Aorta (tissue), 5 donors: ENCODE data around the gene EML5. TPM values are rescaled to one million over a fixed set of nuclear protein-coding genes. Genes with fewer than 3 reads are reported as not detected.

ENCODE experiments used
- ATAC-seq: fragments of 200-7000 bp; cut with Tn5 transposase; one replicate; pipeline ENCODE4 v1.9.1; 2022; ENCODE audit warnings: moderate library complexity; ENCODE audit not compliant: low FRiP score
- DNase-seq, 2 donors: peaks; one replicate each; pipeline ENCODE4 v3.0.0-alpha.2; 2020
- H3K27ac ChIP-seq, 2 donors: one replicate each; pipeline ENCODE4 v1.5.1; 2013; ENCODE audit warnings: low read length in 2 of 2, mild to moderate bottlenecking in 2 of 2, moderate library complexity in 2 of 2, control low read depth in 1 of 2, inconsistent platforms in 1 of 2, low read depth in 1 of 2
- H3K27me3 ChIP-seq, 2 donors: one replicate each; pipeline ENCODE4 v1.6.1; 2013; ENCODE audit warnings: control low read depth in 1 of 2, low read length in 1 of 2, mild to moderate bottlenecking in 1 of 2, moderate library complexity in 1 of 2; ENCODE audit not compliant: insufficient read depth in 2 of 2, control insufficient read depth in 1 of 2
- H3K36me3 ChIP-seq, 2 donors: one replicate each; pipeline ENCODE4 v1.6.1; 2013; ENCODE audit warnings: control low read depth in 1 of 2, low read length in 1 of 2, mild to moderate bottlenecking in 1 of 2; ENCODE audit not compliant: insufficient read depth in 2 of 2, control insufficient read depth in 1 of 2
- H3K4me1 ChIP-seq, 2 donors: one replicate each; pipeline ENCODE4 v1.6.1; 2013; ENCODE audit warnings: low read length in 2 of 2, control low read depth in 1 of 2, mild to moderate bottlenecking in 1 of 2, moderate library complexity in 1 of 2; ENCODE audit not compliant: insufficient read depth in 2 of 2, control insufficient read depth in 1 of 2
- H3K4me3 ChIP-seq, 2 donors: one replicate each; pipeline ENCODE4 v1.5.1; 2013; ENCODE audit warnings: low read length in 2 of 2, control low read depth in 1 of 2, mild to moderate bottlenecking in 1 of 2
- H3K9me3 ChIP-seq: one replicate; pipeline ENCODE4 v1.6.1; 2013; ENCODE audit warnings: mild to moderate bottlenecking, low read length; ENCODE audit not compliant: control insufficient read depth
- WGBS, 2 donors: extraction: QIAGEN DNeasy Blood & Tissue Kit; methylation state at CpG; one replicate each; pipeline ENCODE4 v1.1.7; 2013; 5-methylcytosine and 5-hydroxymethylcytosine counted together
- intact Hi-C, 2 donors: fragments of 100-400 bp; cut with DNase I; formaldehyde crosslinking; loops; one replicate each; pipeline versions ENCODE4 v1.14.2 to v1.15.0; 2022
- polyA plus RNA-seq, 2 donors: library from polyadenylated mRNA; stranded (reverse); fragments of 200-250 nt; gene quantifications; one replicate each; pipeline ENCODE4 v1.2.3, GENCODE V29; 2013
- total RNA-seq, 2 donors: library from RNA; stranded (reverse); fragmentation: NEBNext Ultra II Directional; extraction: Animal tissue kit (Norgen Biotek cat#: 25700); gene quantifications; one replicate each; pipeline ENCODE4 v1.2.1, GENCODE V29; 2021
- donor health status: healthy with polysubstance abuse.
- donor health status: Bipolar disorder and iron deficiency.
- donor health status: DM: no; HTN: no; CAD: no.
- donor health status: DM: no; HTN: no; CAD: no.
- donor health status: DM: yes; HTN: yes; CAD: no.

The EML5 gene
- total and polyA plus RNA-seq, 4 donors: 0.18 to 1.6 (median 0.51) TPM

DNA sequence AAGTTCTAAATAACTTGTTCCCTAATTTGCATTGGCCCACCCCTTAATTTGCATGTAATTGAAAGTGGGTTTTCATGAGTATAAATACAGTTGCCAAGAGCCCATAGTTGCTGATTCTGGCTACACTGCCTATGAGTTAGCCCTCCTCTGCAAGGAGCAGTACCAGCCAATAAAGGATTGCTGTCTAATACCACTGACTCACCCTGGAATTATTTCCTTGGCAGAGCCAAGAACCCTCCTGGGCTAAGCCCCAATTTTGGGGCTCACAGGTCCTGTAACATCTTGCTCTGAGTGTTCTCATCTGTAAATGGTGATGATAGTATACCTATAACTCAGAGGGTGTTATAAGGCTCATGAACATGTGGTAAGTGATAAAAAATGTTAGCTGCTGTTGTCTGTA is 38.5 kb upstream of the EML5 start:
- H3K4me1 ChIP-seq: peaks cover 0 to 5% of the 10 kb centered on the region in 2 donors
- ATAC-seq (peak; percentile 71), DNase-seq (peak in 1 of 2 donors; percentile 53)
- no peaks in the 10 kb centered on the region for H3K27me3 ChIP-seq
- no peak overlapping the region for H3K4me3 ChIP-seq
- H3K9me3 ChIP-seq: no peaks in the 10 kb centered on the region
- peak overlapping the region; percentile 43 to 77 for H3K27ac ChIP-seq
- H3K36me3 ChIP-seq: no peaks in the 10 kb centered on the region
- intact Hi-C loops: loop anchor here in 1 of 2 donors (5.0 to 10.0 kb wide), 2 partner anchors 279 to 1564 kb away; partner anchors contain the start of gene CALM1

GRCh38 chr14:88829685-88830302 is 37.0 kb upstream of the EML5 start:
- intact Hi-C loops: loop anchor here in 1 of 2 donors (5.0 to 10.0 kb wide), 2 partner anchors 277 to 1565 kb away; partner anchors contain the start of gene CALM1
- no peak overlapping the region for H3K27ac ChIP-seq

DNA sequence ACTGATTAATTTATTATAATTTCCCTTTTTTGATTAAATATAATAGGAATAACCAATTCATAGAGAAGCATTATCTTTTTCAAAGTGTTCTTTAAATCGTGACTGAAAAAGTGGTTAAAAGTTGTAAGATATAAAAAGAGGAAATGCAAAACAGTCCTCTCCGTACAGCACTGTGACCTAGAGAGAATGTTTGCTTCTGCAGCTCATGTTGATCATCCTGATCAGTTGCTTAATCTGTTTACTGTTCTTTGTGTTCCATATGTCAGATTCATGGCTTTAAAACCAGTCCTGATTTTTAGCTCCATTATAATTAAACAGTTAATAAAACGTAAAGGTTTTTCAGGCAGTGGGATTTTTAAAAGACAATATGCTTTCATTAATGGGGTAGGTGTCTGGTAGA is 36.4 kb upstream of the EML5 start:
- no peak for DNase-seq
- WGBS, 2 donors: 66 to 67% methylated on average over 3 of the region's 3 CpGs
- Histone ChIP-seq H3K27me3 (no peaks in the 10 kb centered on the region), H3K4me3 (no peak overlapping the region), H3K36me3 (no peaks in the 10 kb centered on the region), H3K4me1 (peaks cover 0 to 3% of the 10 kb centered on the region in 2 donors), H3K27ac (no peak overlapping the region), H3K9me3 (no peaks in the 10 kb centered on the region)
- ATAC-seq: no peak
- intact Hi-C loops: no loop called here

More at GRCh38 chr14:88829685-88830302, 37.0 kb upstream of the EML5 start:
- DNase-seq: no peak
- no peaks in the 10 kb centered on the region for H3K9me3 ChIP-seq
- 88 to 90% methylated on average over 4 of the region's 4 CpGs for WGBS, 2 donors
- peaks cover 0 to 3% of the 10 kb centered on the region in 2 donors for H3K4me1 ChIP-seq
- no peaks in the 10 kb centered on the region for H3K27me3 ChIP-seq
- no peaks in the 10 kb centered on the region for H3K36me3 ChIP-seq
- ATAC-seq: no peak
- H3K4me3 ChIP-seq: no peak overlapping the region

DNA sequence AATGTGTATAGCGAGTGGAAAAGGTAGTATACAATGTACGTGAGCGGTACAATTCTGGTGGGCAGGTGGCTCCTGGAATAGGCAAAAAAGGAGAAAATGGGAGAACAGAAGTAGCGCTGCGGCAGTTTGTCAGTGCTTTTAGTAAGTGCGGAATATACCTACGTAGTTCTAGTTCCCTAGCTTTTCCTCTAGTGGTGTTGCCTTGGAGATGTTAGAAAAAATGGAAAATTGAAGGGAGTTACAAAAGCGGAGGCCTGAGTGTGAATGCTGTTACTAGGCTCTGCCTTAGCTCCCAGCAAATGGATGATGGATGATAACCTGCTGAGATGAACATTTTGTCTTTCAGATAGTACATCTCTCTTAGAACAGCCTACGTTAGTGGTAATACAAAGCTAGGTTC is 32.8 kb upstream of the EML5 start:
- H3K27ac ChIP-seq: no peak overlapping the region
- 94 to 97% methylated on average over 9 of the region's 9 CpGs for WGBS, 2 donors

DNA sequence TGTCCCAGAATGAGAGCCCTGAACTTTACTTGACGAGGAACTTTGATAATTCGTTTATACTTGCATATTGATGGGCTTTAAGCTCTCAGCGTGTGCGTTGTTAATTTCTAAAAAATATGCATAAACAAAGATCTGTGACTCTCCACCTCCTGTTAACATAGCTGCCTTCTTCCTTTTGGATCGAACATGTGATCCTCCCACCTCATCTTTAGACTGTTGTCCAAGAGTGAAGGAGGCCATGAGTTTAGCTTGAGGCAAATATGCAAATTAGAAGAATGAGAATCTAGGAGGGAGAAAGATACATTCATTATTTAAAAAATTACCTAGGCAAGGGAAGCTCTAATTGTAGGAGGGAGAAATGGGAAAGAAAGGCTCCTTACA is 32.3 kb upstream of the EML5 start:
- intact Hi-C loops: no loop called here
- no peak for DNase-seq
- Histone ChIP-seq H3K4me3 (peak overlapping the region; percentile 22 to 75), H3K36me3 (no peaks in the 10 kb centered on the region), H3K9me3 (no peaks in the 10 kb centered on the region), H3K27ac (peak overlapping the region in 1 of 2 donors; percentile 73), H3K4me1 (no peaks in the 10 kb centered on the region), H3K27me3 (no peaks in the 10 kb centered on the region)
- 8 to 9% methylated on average over 5 of the region's 5 CpGs for WGBS, 2 donors
- no peak for ATAC-seq

More for the DNA sequence above, 32.8 kb upstream of the EML5 start:
- Histone ChIP-seq H3K36me3 (no peaks in the 10 kb centered on the region), H3K27me3 (no peaks in the 10 kb centered on the region), H3K4me1 (no peaks in the 10 kb centered on the region), H3K4me3 (peak overlapping the region; percentile 22 to 75), H3K9me3 (no peaks in the 10 kb centered on the region)
- DNase-seq (no peak), ATAC-seq (no peak)
- intact Hi-C loops: no loop called here

DNA sequence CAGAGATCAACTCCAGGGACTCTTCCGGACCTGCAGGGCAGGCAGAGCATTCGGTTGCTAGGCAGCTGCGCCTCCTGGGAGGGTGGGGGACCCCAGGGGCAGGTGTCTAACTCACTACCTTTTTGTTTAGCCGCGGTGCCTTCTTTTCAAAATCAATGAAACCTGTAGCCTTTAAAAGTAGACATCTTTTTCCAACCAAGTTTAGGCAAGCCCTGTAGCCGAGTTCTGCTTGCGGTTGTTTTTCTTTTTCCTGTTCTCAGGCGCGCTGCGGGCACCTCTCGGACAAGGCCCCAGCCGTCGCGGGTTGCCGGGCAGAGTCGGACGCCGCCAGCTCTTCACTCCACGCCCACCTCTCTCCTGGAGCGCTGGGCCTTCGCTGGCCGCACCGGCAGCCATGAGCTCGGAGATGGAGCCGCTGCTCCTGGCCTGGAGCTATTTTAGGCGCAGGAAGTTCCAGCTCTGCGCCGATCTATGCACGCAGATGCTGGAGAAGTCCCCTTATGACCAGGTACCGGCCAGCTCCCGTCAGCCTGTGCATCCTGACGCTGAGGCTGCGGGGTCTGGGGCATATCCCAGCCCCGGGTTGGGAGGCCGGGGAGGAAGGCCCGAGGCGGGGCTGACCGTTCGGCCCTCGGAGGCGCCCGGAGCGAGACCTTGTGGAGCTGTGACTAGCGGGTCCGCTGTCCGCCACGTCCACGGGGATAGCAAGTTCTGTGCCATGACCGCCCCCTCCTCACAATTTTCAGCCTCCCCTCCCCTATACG is 31.7 kb upstream of the EML5 start, which contains the start of gene TTC8:
Gene TTC8 (plus strand): TSS at position 338 of the 764 bp plus-strand sequence. CDS start 57 bp downstream, at position 395.
- H3K4me3 ChIP-seq: peak within 1 kb of the TSS; percentile 75 to 95
- peak within 1 kb of the TSS; percentile 2 to 77 for H3K27ac ChIP-seq
- no peaks in the 10 kb centered on the region for H3K27me3 ChIP-seq
- DNase-seq (peak; percentile 94), ATAC-seq (peak; percentile 100)
- WGBS, 2 donors: 0% methylated on average over 50 of the region's 50 CpGs
- intact Hi-C loops: no loop called here
- H3K4me1 ChIP-seq: no peaks in the 10 kb centered on the region
- H3K36me3 ChIP-seq: no peaks in the 10 kb centered on the region
- no peaks in the 10 kb centered on the region for H3K9me3 ChIP-seq

GRCh38 chr14:88823968-88824313 is 31.2 kb upstream of the EML5 start:
- no peak for DNase-seq
- H3K4me1 ChIP-seq: no peaks in the 10 kb centered on the region
- H3K36me3 ChIP-seq: no peaks in the 10 kb centered on the region
- intact Hi-C loops: no loop called here
- no peaks in the 10 kb centered on the region for H3K27me3 ChIP-seq
- no peak overlapping the region for H3K27ac ChIP-seq
- no peak for ATAC-seq
- WGBS, 2 donors: 6 to 7% methylated on average over 9 of the region's 9 CpGs
- no peaks in the 10 kb centered on the region for H3K9me3 ChIP-seq
- peak overlapping the region; percentile 11 to 95 for H3K4me3 ChIP-seq

- no peaks in the 10 kb centered on the region for H3K27me3 ChIP-seq
- no peak overlapping the region for H3K27ac ChIP-seq
- intact Hi-C loops: no loop called here
- H3K4me3 ChIP-seq: no peak overlapping the region
- no peaks in the 10 kb centered on the region for H3K4me1 ChIP-seq
- no peak for DNase-seq
- H3K36me3 ChIP-seq: no peaks in the 10 kb centered on the region
- 69 to 80% methylated on average over 2 of the region's 2 CpGs for WGBS, 2 donors
- ATAC-seq: no peak
- H3K9me3 ChIP-seq: no peaks in the 10 kb centered on the region
These were observed 29.1 kb upstream of the EML5 start for GRCh38 chr14:88821888-88822287.

DNA sequence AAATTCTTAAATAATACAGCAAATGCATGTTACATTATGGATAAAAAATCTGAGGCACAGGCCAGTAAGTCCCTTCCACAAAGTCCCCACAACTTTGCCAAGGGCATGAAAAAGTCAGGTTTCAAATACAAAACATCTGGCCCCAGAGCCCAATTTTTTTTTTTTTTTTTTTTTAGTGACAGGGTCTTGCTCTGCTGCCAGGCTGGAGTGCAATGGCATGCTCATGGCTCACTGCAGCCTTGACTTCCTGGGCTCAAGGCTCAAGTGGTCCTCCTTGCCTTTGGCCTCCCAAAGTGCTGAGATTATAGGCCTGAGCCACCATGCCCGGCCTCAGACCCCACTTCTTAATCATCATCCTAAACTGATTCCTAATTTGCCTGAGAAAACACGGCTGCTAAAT is 28.6 kb upstream of the EML5 start:
- Histone ChIP-seq H3K27me3 (no peaks in the 10 kb centered on the region), H3K9me3 (no peaks in the 10 kb centered on the region), H3K36me3 (no peaks in the 10 kb centered on the region), H3K27ac (no peak overlapping the region), H3K4me1 (no peaks in the 10 kb centered on the region), H3K4me3 (no peak overlapping the region)
- DNase-seq: no peak
- WGBS, 2 donors: 85 to 89% methylated on average over 2 of the region's 2 CpGs
- intact Hi-C loops: no loop called here
- no peak for ATAC-seq
